ENCODE results near the gene PCDHA8.
"Not testable (repeated sequence)": the region's sequence is repeated elsewhere in the genome, so short reads cannot be mapped to it uniquely, and the experiment has no call there.

PCDHA8 gene

GRCh38 chr5:140848139-140849102, 7.4 kb downstream of the PCDHA8 start, which contains the start of gene PCDHA9:
TSS of gene PCDHA9 (plus strand) at chr5:140848382. CDS start at chr5:140848496, 114 bp downstream.
- peaks cover 15% of the 10 kb centered on the region for H3K9me3 Mint-ChIP-seq
- H3K27ac Mint-ChIP-seq, H3K4me1 Mint-ChIP-seq, CTCF ChIA-PET, DNase-seq, H3K4me3 Mint-ChIP-seq, H3K27me3 Mint-ChIP-seq, H3K36me3 Mint-ChIP-seq: not testable (repeated sequence)

DNA sequence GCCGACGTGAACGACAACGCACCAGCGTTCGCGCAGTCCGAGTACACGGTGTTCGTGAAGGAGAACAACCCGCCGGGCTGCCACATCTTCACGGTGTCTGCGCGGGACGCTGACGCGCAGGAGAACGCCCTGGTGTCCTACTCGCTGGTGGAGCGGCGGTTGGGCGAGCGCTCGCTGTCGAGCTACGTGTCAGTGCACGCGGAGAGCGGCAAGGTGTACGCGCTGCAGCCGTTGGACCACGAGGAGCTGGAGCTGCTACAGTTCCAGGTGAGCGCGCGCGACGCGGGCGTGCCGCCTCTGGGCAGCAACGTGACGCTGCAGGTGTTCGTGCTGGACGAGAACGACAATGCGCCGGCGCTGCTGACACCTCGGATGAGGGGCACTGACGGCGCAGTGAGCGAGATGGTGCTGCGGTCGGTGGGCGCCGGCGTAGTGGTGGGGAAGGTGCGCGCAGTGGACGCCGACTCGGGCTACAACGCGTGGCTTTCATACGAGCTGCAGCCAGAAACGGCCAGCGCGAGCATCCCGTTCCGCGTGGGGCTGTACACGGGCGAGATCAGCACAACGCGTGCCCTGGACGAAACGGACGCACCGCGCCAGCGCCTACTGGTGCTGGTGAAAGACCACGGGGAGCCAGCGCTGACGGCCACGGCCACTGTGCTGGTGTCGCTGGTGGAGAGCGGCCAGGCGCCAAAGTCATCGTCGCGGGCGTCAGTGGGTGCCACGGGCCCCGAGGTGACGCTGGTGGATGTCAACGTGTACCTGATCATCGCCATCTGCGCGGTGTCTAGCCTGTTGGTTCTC, 9.0 kb downstream of the PCDHA8 start:
- H3K4me3 Mint-ChIP-seq, H3K36me3 Mint-ChIP-seq, H3K27ac Mint-ChIP-seq, H3K27me3 Mint-ChIP-seq, H3K4me1 Mint-ChIP-seq, H3K9me3 Mint-ChIP-seq, DNase-seq, CTCF ChIA-PET: not testable (repeated sequence)

DNA sequence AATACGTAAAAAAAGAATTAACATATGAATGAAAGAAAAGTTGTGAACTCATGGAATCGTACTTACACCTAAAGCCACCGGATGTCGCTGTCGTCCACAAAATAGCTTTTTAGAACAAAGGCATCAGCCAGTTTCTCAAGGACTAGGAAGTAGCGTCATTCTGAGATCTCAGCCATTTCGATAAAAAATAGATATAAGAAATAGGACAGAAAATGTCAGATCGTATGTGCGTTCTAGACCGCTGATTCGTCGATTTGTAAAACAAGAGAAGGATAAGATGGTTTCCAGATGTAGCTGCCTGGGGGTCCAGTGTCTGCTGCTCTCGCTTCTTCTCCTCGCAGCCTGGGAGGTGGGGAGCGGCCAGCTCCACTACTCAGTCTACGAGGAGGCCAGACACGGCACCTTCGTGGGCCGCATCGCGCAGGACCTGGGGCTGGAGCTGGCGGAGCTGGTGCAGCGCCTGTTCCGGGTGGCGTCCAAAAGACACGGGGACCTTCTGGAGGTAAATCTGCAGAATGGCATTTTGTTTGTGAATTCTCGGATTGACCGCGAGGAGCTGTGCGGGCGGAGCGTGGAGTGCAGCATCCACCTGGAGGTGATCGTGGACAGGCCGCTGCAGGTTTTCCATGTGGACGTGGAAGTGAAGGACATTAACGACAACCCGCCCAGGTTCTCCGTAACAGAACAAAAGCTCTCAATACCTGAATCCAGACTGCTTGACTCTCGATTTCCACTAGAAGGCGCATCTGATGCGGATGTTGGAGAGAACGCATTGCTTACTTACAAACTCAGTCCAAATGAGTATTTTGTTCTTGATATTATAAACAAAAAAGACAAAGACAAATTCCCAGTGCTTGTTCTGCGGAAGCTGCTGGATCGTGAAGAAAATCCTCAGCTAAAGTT, 15.0 kb downstream of the PCDHA8 start, which contains the start of gene PCDHA10:
Gene PCDHA10, plus strand, starts transcription at position 126 of the 903 bp plus-strand sequence. Its CDS starts 152 bp downstream, at position 278.
- H3K4me3 Mint-ChIP-seq = no peak within 1 kb of the TSS
- peaks cover 20% of the 10 kb centered on the region for H3K9me3 Mint-ChIP-seq
- peaks cover 4% of the 10 kb centered on the region for H3K27me3 Mint-ChIP-seq
- CTCF ChIA-PET = interaction anchor here (1.0 kb wide), 1 partner anchor 13 kb away, joined by 3 read pairs; no protein-coding TSS in a partner anchor
- no peaks in the 10 kb centered on the region for H3K36me3 Mint-ChIP-seq
- peak within 1 kb of the TSS; percentile 28 for H3K27ac Mint-ChIP-seq
- no peak for DNase-seq
- H3K4me1 Mint-ChIP-seq = no peaks in the 10 kb centered on the region

GRCh38 chr5:140857177-140857986, 16.4 kb downstream of the PCDHA8 start:
- CTCF ChIA-PET = no interaction called here
- H3K36me3 Mint-ChIP-seq = no peaks in the 10 kb centered on the region
- no peak overlapping the region for H3K4me3 Mint-ChIP-seq
- H3K27me3 Mint-ChIP-seq = peaks cover 4% of the 10 kb centered on the region
- H3K4me1 Mint-ChIP-seq = no peaks in the 10 kb centered on the region
- no peak for DNase-seq
- peaks cover 30% of the 10 kb centered on the region for H3K9me3 Mint-ChIP-seq
- peak overlapping the region; percentile 35 for H3K27ac Mint-ChIP-seq

DNA sequence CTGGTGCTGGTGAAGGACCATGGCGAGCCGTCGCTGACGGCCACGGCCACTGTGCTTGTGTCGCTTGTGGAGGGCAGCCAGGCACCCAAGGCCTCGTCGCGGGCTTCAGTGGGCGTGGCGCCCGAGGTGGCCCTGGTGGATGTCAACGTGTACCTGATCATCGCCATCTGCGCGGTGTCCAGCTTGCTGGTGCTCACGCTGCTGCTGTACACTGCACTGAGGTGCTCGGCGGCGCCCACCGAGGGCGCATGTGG, 16.9 kb downstream of the PCDHA8 start:
- Mint-ChIP-seq H3K27me3 (peaks cover 7% of the 10 kb centered on the region), H3K36me3 (no peaks in the 10 kb centered on the region), H3K4me3 (no peak overlapping the region), H3K4me1 (no peaks in the 10 kb centered on the region), H3K27ac (no peak overlapping the region), H3K9me3 (peaks cover 28% of the 10 kb centered on the region)
- CTCF ChIA-PET = no interaction called here
- no peak for DNase-seq

- H3K27ac Mint-ChIP-seq = no peak overlapping the region
- H3K36me3 Mint-ChIP-seq = no peaks in the 10 kb centered on the region
- H3K4me1 Mint-ChIP-seq = no peaks in the 10 kb centered on the region
Observed at GRCh38 chr5:140862441-140863295, 21.7 kb downstream of the PCDHA8 start.

GRCh38 chr5:140868721-140869554, 28.0 kb downstream of the PCDHA8 start, which contains the start of gene PCDHA11:
TSS of gene PCDHA11 (plus strand) at chr5:140868957. CDS start at chr5:140869104, 147 bp downstream.
- CTCF ChIA-PET = interaction anchor here (1.0 to 1.5 kb wide), 3 partner anchors 12 to 174 kb away, joined by 3 to 4 read pairs (median 3); no protein-coding TSS in a partner anchor
- no peak within 1 kb of the TSS for H3K4me3 Mint-ChIP-seq

More at GRCh38 chr5:140862441-140863295, 21.7 kb downstream of the PCDHA8 start:
- CTCF ChIA-PET = no interaction called here
- no peak for DNase-seq
- peaks cover 3% of the 10 kb centered on the region for H3K27me3 Mint-ChIP-seq
- H3K9me3 Mint-ChIP-seq = peaks cover 17% of the 10 kb centered on the region
- H3K4me3 Mint-ChIP-seq = no peak overlapping the region

DNA sequence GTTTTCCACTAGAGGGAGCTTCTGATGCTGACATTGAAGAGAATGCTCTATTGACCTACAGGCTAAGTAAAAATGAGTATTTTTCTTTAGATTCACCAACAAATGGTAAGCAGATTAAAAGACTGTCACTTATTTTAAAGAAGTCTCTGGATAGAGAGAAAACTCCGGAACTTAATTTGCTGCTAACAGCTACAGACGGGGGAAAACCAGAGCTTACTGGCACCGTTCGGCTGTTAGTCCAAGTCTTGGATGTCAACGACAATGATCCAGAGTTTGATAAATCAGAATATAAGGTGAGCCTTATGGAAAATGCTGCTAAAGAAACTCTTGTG, 28.5 kb downstream of the PCDHA8 start:
- H3K9me3 Mint-ChIP-seq = peaks cover 10% of the 10 kb centered on the region
- H3K4me3 Mint-ChIP-seq = no peak overlapping the region
- peaks cover 14% of the 10 kb centered on the region for H3K27me3 Mint-ChIP-seq
- no peaks in the 10 kb centered on the region for H3K4me1 Mint-ChIP-seq
- H3K36me3 Mint-ChIP-seq = peaks cover 2% of the 10 kb centered on the region
- DNase-seq = no peak
- CTCF ChIA-PET = interaction anchor here (1.0 to 1.5 kb wide), 3 partner anchors 13 to 173 kb away, joined by 3 to 4 read pairs (median 3); no protein-coding TSS in a partner anchor
- no peak overlapping the region for H3K27ac Mint-ChIP-seq

More at GRCh38 chr5:140868721-140869554, 28.0 kb downstream of the PCDHA8 start, which contains the start of gene PCDHA11:
- Mint-ChIP-seq H3K36me3 (peaks cover 2% of the 10 kb centered on the region), H3K9me3 (peaks cover 8% of the 10 kb centered on the region), H3K4me1 (no peaks in the 10 kb centered on the region), H3K27ac (no peak within 1 kb of the TSS), H3K27me3 (peaks cover 14% of the 10 kb centered on the region)
- DNase-seq = no peak

DNA sequence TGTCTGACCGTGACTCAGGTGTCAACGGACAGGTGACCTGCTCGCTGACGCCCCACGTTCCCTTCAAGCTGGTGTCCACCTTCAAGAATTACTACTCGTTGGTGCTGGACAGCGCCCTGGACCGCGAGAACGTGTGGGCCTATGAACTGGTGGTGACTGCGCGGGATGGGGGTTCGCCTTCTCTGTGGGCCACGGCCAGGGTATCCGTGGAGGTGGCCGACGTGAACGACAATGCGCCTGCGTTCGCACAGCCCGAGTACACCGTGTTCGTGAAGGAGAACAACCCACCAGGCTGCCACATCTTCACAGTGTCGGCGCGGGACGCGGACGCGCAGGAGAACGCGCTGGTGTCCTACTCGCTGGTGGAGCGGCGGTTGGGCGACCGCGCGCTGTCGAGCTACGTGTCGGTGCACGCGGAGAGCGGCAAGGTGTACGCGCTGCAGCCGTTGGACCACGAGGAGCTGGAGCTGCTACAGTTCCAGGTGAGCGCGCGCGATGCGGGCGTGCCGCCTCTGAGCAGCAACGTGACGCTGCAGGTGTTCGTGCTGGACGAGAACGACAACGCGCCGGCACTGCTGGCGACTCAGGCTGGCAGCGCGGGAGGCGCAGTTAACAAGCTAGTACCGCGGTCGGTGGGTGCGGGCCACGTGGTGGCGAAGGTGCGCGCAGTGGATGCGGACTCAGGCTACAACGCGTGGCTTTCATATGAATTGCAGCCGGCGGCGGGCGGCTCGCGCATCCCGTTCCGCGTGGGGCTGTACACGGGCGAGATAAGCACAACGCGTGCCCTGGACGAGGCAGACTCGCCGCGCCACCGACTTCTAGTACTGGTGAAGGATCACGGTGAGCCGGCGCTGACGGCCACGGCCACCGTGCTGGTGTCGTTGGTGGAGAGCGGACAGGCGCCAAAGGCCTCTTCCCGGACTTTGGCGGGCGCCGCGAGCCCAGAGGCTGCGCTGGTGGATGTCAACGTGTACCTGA, 29.5 kb downstream of the PCDHA8 start:
- no peak overlapping the region for H3K4me3 Mint-ChIP-seq
- H3K27me3 Mint-ChIP-seq = peaks cover 17% of the 10 kb centered on the region
- CTCF ChIA-PET = interaction anchor here (1.2 to 1.5 kb wide), 2 partner anchors 14 to 172 kb away, joined by 3 to 4 read pairs; no protein-coding TSS in a partner anchor
- peaks cover 12% of the 10 kb centered on the region for H3K9me3 Mint-ChIP-seq
- peak overlapping the region; percentile 42 for H3K27ac Mint-ChIP-seq
- no peak for DNase-seq
- H3K4me1 Mint-ChIP-seq = no peaks in the 10 kb centered on the region
- peaks cover 2% of the 10 kb centered on the region for H3K36me3 Mint-ChIP-seq

DNA sequence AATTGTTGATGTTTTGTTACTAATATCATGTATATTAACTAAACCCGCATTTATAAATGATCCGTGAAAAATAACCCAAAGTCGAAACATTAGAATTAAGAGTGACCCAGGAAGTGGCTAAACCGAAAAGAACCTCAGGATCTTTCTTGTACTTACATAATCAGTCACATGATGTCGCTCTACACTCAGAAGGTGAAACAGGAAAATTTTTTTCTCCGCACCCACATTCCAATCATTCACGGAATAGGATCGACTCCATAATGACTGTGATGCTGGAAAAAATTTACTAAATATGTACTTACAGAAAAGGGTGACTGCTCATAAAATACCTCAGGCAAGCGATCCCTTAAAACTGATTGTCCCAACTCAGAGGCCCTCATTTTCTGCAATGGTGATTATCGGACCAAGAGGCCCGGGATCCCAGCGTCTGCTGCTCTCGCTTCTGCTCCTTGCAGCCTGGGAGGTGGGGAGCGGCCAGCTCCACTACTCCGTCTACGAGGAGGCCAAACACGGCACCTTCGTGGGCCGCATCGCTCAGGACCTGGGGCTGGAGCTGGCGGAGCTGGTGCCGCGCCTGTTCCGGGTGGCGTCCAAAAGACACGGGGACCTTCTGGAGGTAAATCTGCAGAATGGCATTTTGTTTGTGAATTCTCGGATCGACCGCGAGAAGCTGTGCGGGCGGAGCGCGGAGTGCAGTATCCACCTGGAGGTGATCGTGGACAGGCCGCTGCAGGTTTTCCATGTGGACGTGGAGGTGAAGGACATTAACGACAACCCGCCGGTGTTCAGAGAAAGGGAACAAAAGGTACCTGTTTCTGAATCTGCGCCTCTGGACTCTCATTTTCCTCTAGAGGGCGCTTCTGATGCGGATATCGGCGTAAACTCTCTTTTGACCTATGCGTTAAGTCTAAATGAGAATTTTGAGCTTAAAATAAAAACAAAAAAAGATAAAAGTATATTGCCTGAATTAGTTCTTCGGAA, 34.4 kb downstream of the PCDHA8 start, which contains the start of gene PCDHA12:
Gene PCDHA12, plus strand, starts transcription at position 224 of the 981 bp plus-strand sequence. Its CDS starts 165 bp downstream, at position 389.
- no peak within 1 kb of the TSS for H3K4me3 Mint-ChIP-seq
- no peaks in the 10 kb centered on the region for H3K4me1 Mint-ChIP-seq
- H3K27ac Mint-ChIP-seq = peak within 1 kb of the TSS; percentile 58
- H3K9me3 Mint-ChIP-seq = peaks cover 14% of the 10 kb centered on the region
- H3K27me3 Mint-ChIP-seq = peaks cover 14% of the 10 kb centered on the region
- no peak for DNase-seq
- no peaks in the 10 kb centered on the region for H3K36me3 Mint-ChIP-seq
- CTCF ChIA-PET = no interaction called here
